Kasumi-1 (cell line): ENCODE measurements around the gene ANTXRL.
A peak's percentile ranks its signal among the peaks of the same experiment; 100 is the strongest.
"Not testable (repeated sequence)": the region's sequence is repeated elsewhere in the genome, so short reads cannot be mapped to it uniquely, and the experiment has no call there.

Experiments used
- DNase-seq, 2 experiments: peaks; one replicate each; lab custom pipeline; 2025; lab: John Stamatoyannopoulos, UW

ANTXRL gene

DNA sequence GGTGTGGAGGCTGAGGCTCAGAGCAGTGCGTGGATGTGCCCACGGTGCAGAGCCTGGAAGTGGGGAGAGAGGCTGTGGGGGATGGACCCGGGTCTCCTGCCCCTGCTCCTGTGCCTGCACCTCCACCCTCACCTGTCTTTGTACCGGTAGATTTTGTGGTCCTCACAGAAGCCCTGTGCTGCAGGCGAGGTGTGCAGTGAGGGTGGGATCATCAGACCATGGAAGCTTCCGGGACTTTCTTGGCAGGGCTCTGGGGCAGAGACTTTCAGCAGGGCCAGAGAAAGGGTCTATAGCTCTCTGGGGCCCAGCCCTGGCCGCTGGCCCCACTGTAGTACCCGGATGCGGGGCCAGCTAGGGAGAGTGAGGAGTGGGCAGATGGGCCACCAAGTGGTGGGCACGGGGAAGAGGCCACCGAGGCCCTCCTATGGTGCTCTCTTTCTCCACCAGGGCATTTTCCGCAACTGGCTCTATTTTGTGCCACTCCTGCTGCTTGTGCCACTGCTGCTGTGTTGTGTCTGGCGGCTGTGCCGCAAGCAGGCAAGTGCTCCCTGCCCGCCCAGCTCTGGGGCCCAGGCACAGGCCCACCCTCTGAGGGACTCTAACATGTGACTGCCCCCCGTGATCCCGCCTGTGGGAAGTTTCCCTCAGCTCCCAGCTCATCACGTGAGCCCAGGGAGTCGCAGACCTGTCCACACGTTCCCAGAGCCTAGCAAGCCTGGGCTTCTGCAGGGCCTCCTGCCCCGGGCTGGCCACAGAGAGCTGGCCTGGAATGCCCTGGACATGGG lies 22.1 kb downstream of the ANTXRL start:
- DNase-seq = no peak

GRCh38 chr10:46309511-46310142 lies 22.8 kb downstream of the ANTXRL start:
- DNase-seq = no peak

- DNase-seq = no peak
Measured at GRCh38 chr10:46310143-46310514, 23.3 kb downstream of the ANTXRL start.

DNA sequence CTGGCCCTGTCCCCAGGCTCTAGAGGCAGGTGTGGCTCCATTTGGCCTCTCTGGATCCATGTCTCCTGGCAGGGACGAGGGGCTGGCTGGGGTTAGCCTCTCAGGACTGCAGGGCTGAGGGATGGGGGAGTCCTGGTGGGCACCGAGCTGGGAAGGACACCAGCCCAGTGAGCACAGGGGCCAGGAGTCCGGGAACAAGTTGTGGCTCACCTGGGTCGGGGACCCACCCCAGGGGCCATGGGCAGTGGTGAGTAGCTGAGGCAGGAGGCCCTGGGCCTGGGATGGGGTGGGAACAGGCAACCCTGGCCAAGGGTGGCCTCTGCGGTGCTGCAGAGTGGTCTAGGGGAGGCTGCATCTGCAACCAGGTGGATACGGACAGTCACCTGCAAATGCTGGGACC lies 24.1 kb downstream of the ANTXRL start:
- DNase-seq = no peak

GRCh38 chr10:46311501-46311951 lies 24.7 kb downstream of the ANTXRL start:
- no peak for DNase-seq

GRCh38 chr10:46311961-46312431 lies 25.2 kb downstream of the ANTXRL start:
- DNase-seq = not testable (repeated sequence)

GRCh38 chr10:46312953-46313352 lies 26.2 kb downstream of the ANTXRL start:
- no peak for DNase-seq

DNA sequence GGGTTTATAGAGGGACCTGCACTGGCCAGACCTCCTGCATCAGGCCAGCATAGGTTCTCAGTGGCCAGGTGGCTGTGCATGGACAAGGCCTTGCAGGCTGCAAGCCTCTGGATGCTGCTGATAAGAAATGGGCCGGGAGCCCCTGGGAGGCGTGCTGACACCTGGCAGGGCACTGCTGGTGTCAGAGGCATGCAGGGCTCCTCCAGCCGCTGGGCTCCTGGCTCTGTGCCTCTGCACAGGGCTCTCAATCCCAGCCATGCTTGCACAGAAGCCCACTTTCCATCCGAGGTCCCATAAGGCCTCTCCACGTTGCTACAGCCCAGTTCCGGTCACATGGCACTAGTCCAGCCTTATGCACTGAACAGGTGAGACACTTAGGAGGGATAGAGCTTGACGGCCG lies 27.3 kb downstream of the ANTXRL start:
- DNase-seq = no peak

DNA sequence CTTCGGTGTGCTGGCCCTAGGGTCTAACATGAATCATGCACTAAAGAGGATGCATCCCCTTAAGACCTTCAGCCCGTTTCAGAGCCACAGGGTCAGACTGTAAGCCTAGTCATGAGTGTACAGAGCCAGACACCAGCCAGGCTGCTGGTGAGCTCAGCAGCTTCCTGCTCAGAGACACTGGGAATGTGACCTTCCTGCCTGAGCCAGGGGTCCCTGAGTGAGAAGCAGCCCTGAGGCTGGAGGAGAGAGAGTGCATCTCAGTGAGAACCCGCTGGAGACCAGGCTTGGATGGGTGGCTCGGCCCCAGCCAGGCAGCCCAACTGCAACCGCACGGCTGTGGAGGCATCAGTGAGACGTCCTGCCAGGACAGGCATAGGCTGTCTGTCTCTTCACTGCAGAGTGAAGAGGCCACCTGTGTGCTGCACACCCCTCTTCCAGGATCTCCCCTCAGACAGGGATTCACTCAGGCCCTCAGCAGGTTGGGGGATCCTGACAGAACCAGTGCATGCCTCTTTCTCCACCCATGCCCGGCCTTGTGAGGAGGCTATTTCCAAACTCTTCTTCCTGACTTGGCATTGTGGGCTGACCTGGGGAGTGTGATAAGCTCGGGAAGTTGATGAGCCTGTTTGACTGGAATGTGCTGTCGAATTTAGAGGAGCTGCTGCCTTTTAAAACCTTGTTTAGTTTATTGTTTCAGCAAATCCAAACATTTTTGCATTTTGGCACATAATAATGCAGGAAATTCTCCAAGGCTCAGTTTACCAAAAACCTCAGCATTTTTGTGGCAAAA lies 28.5 kb downstream of the ANTXRL start:
- DNase-seq = not testable (repeated sequence)

DNA sequence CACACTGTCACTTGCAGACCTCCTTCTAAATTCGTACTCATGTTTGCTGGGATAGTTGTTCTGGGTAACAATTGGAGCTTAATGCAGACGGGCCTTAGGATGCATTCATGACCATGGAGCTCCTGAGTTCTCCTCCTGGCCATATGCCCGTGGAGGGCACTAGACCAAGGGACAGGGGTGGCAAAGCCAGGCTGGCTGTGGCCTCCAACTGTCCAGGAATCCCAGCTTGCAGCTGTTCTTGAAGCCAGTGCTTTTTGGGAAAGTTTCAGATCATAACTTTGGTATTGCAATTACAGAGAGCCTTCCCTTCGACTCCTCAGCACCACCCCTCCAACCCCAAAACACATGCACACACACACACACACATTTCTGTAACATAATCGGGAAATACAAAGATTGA lies 30.6 kb downstream of the ANTXRL start:
- DNase-seq = no peak

DNA sequence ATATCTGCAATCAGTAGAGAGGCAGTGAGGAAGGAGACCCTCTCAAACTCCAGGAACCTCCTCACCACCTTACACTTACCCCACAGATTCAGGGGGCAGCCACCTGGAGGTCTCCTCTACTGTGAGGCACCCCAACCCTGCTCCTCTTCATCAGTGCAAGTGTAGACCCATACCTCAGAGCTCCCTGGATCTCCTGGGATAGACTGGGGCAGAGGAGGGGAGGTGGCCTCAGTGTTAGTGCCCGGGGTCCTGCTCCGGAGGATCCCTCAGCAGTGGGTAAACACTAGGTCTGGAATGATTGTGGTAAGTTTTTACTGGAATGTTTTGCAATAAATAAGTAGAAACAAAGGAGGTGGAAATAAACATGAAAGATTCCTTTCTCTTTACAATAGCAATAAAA lies 31.1 kb downstream of the ANTXRL start:
- no peak for DNase-seq

DNA sequence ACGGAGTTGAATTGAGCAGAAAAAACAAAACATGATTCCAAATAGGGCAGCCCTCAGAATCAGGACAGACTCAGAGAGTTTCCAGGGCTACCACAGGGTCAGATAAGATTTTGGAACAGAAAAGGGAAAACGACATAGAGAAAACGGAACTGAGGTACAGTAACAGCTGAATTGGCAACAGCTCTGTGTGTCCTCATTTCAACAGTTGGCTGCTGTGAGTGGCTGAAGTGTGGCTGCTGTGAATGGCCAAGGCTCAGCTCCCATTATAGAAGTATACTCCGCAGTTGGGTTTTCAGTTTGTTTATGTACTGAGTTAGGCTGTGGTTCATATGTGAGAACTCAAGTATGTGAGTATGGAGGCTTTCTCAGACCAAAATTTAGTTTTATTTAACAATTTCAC lies 32.0 kb downstream of the ANTXRL start:
- DNase-seq = no peak

- no peak for DNase-seq
Measured at GRCh38 chr10:46319389-46319788, 32.6 kb downstream of the ANTXRL start.

GRCh38 chr10:46321770-46322169 lies 35.0 kb downstream of the ANTXRL start:
- no peak for DNase-seq

GRCh38 chr10:46323176-46323575 lies 36.4 kb downstream of the ANTXRL start:
- no peak for DNase-seq

DNA sequence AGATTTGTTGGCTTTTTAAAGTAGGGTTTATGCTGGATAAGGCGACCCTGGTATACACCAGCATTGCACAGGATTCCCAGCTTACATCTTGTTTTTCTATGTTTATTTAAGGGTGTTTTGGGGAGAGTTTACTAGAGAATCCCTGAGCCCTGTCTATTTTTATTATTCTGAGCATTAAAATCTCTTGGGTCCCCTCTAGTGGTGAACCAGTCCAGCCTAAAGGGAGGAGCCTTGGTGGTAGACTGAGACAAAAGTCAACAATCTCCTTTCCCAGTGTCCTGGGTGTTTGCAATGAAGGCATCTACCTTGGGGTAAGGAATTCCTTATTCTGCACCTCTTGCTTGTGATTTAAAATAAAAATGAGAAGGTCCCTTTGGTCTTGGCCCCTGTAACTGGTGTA lies 38.2 kb downstream of the ANTXRL start:
- DNase-seq = peak; percentile 22 to 27

DNA sequence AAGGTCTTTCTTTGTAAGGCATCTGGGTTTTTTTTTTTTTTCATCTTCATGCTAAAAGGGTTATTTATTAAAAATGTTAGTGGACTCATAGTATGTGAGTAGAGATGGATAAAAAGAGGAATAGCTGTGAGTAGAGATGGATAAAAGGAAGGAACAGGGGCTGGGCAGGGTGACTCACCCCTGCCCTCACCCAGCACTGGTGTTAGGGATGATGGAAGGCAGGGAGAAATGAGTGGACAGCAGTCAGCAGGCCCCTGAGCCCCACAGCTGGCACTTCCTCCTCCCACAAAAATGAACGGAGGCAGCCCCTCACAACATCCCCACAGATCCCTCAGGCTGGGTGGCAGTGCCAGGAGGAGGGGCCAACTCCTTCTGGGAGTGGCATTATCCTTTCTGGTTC lies 39.3 kb downstream of the ANTXRL start:
- no peak for DNase-seq

- DNase-seq = no peak
Measured at GRCh38 chr10:46326971-46327370, 40.2 kb downstream of the ANTXRL start.

DNA sequence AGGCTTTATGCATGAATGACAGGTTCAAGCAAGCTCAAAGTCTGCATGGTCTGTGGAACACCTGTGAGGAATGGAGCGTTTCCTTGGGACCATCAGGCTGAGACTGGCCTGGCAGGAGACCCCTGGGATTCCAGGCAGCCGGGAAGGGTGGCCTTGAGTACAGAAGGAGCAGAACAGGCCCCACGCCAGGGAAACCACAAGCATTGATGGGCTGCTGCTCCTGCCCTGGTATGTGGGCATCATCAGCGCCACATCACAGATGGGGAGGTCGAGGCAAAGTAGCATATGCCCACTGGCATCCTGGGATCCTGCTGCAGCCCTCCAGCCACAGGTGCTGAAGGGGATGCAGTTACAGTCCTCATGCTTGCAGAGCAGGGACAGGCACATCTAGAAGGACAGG lies 40.9 kb downstream of the ANTXRL start:
- DNase-seq = no peak

GRCh38 chr10:46328853-46329689 lies 42.3 kb downstream of the ANTXRL start:
- no peak for DNase-seq

DNA sequence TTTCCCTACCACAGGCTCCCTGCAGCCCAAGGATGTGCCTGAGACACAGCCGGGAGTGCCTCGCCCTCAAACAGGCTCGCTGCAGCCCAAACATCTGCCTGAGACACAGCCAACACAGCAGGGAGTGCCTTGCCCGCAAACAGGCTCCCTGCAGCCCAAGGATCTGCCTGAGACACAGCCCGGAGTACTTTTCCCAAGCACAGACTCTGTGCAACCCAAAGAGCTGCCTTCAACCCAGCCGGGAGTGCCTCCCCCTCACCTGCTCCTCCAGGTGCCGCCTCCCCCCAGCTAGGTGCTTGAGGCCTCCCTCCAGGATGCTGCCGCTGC lies 42.9 kb downstream of the ANTXRL start:
- DNase-seq = no peak

DNA sequence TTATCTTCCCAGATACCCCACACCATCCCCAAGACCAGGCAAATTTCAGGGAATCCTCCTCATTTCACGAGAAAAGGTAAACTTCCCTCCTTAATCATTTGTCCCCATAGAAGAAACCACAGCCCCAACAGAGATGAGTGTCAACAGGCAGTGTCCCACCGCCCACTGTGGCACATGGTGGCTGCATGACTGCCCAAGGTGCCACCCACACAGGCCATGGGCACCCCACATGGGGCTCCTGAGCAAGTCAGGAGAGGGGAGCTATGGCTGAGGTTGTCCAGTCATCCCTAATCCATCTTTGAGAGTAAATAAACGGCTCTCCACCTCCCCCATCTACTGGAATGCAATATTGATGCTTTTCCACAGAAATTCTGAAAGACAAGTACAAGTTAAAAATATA lies 44.1 kb downstream of the ANTXRL start:
- DNase-seq = no peak
